GM18951 (cell line): ENCODE results near the gene BCKDHB.

Experiments
- POLR2A ChIP-seq: IDR thresholded peaks from 4 replicates; pipeline ENCODE4 v1.6.1; 2011; ENCODE audit warnings: mild to moderate bottlenecking; ENCODE audit not compliant: insufficient read length, insufficient read depth; ENCODE audit errors: extremely low read depth
- in situ Hi-C: fragments of 300-500 bp; cut with MboI; formaldehyde crosslinking; loops from one replicate; pipeline ENCODE4 v1.12.0; 2022; ENCODE audit warnings: low sequenced_read_pairs, mixed read lengths, inconsistent platforms; ENCODE audit not compliant: unreplicated experiment

Gene BCKDHB

GRCh38 chr6:80338201-80338836, 231.8 kb downstream of the BCKDHB start:
- TF ChIP-seq POLR2A, result no peak
- in situ Hi-C loops, result no loop called here

GRCh38 chr6:80339421-80339820, 232.9 kb downstream of the BCKDHB start:
- in situ Hi-C loops, result no loop called here
- no peak for TF ChIP-seq POLR2A

- TF ChIP-seq POLR2A, result no peak
- in situ Hi-C loops, result no loop called here
Observed at GRCh38 chr6:80340280-80340679, 233.8 kb downstream of the BCKDHB start.

- in situ Hi-C loops, result no loop called here
Observed at GRCh38 chr6:80340686-80341085, 234.2 kb downstream of the BCKDHB start.

GRCh38 chr6:80341330-80341729, 234.9 kb downstream of the BCKDHB start:
- in situ Hi-C loops, result no loop called here
- no peak for TF ChIP-seq POLR2A

More at GRCh38 chr6:80340686-80341085, 234.2 kb downstream of the BCKDHB start:
- no peak for TF ChIP-seq POLR2A

- TF ChIP-seq POLR2A, result no peak
- in situ Hi-C loops, result no loop called here
Observed at GRCh38 chr6:80343511-80343910, 237.0 kb downstream of the BCKDHB start.

GRCh38 chr6:80347101-80347500, 240.6 kb downstream of the BCKDHB start:
- in situ Hi-C loops, result no loop called here
- no peak for TF ChIP-seq POLR2A

GRCh38 chr6:80348263-80348662, 241.8 kb downstream of the BCKDHB start:
- no peak for TF ChIP-seq POLR2A
- in situ Hi-C loops, result no loop called here

- in situ Hi-C loops, result no loop called here
- TF ChIP-seq POLR2A, result no peak
Observed at GRCh38 chr6:80356000-80356399, 249.5 kb downstream of the BCKDHB start.

GRCh38 chr6:80356545-80356944, 250.1 kb downstream of the BCKDHB start:
- no peak for TF ChIP-seq POLR2A
- in situ Hi-C loops, result no loop called here

- in situ Hi-C loops, result no loop called here
- no peak for TF ChIP-seq POLR2A
Observed at GRCh38 chr6:80357081-80357480, 250.6 kb downstream of the BCKDHB start.

- in situ Hi-C loops, result no loop called here
- no peak for TF ChIP-seq POLR2A
Observed at GRCh38 chr6:80357674-80358073, 251.2 kb downstream of the BCKDHB start.

GRCh38 chr6:80363501-80364122, 257.1 kb downstream of the BCKDHB start:
- in situ Hi-C loops, result no loop called here

GRCh38 chr6:80364149-80364548, 257.7 kb downstream of the BCKDHB start:
- in situ Hi-C loops, result no loop called here
- TF ChIP-seq POLR2A, result no peak

More at GRCh38 chr6:80363501-80364122, 257.1 kb downstream of the BCKDHB start:
- no peak for TF ChIP-seq POLR2A
